Stimulated activated memory B cell treated with anti-CD40 and anti-IgM and Interleukin-4, amounts not matched to agents 10 μg/mL and 1 μg/mL and 100 μg/mL, for 72 hours (primary cell): ENCODE results near the gene SINHCAF.

ENCODE experiments used
- ATAC-seq: fragments of 150-1000 bp; cut with Tn5 transposase; 2 replicates; pipeline ENCODE4 v1.10.0; 2021
- H3K27ac Mint-ChIP-seq: one replicate; pipeline ENCODE4 v1.8.0; 2022; ENCODE audit warnings: mild to moderate bottlenecking, mixed read lengths
- H3K27me3 Mint-ChIP-seq: one replicate; pipeline ENCODE4 v1.8.0; 2022; ENCODE audit warnings: mixed read lengths
- H3K36me3 Mint-ChIP-seq: one replicate; pipeline ENCODE4 v1.8.0; 2022; ENCODE audit warnings: mixed read lengths
- H3K4me1 Mint-ChIP-seq: one replicate; pipeline ENCODE4 v1.8.0; 2022; ENCODE audit warnings: mixed read lengths
- H3K4me3 Mint-ChIP-seq: one replicate; pipeline ENCODE4 v1.8.0; 2022; ENCODE audit warnings: mild to moderate bottlenecking, moderate library complexity, mixed read lengths
- H3K9me3 Mint-ChIP-seq: one replicate; pipeline ENCODE4 v1.8.0; 2022; ENCODE audit warnings: mixed read lengths

The SINHCAF gene

GRCh38 chr12:31301311-31301710, 24.6 kb downstream of the SINHCAF start:
- Mint-ChIP-seq H3K4me3 (no peak overlapping the region), H3K27me3 (no peaks in the 10 kb centered on the region), H3K27ac (peak overlapping the region; percentile 66), H3K4me1 (peaks cover 91% of the 10 kb centered on the region), H3K9me3 (no peaks in the 10 kb centered on the region), H3K36me3 (peaks cover 56% of the 10 kb centered on the region)
- ATAC-seq: no peak

GRCh38 chr12:31300783-31301182, 25.2 kb downstream of the SINHCAF start:
- Mint-ChIP-seq H3K27ac (peak overlapping the region; percentile 66), H3K27me3 (no peaks in the 10 kb centered on the region), H3K9me3 (no peaks in the 10 kb centered on the region), H3K4me3 (peak overlapping the region; percentile 41), H3K36me3 (peaks cover 56% of the 10 kb centered on the region), H3K4me1 (peaks cover 85% of the 10 kb centered on the region)
- no peak for ATAC-seq

- H3K4me3 Mint-ChIP-seq: no peak overlapping the region
- H3K27me3 Mint-ChIP-seq: no peaks in the 10 kb centered on the region
- peak overlapping the region; percentile 66 for H3K27ac Mint-ChIP-seq
- H3K4me1 Mint-ChIP-seq: peaks cover 84% of the 10 kb centered on the region
- peaks cover 56% of the 10 kb centered on the region for H3K36me3 Mint-ChIP-seq
- no peaks in the 10 kb centered on the region for H3K9me3 Mint-ChIP-seq
- no peak for ATAC-seq
These were observed 25.6 kb downstream of the SINHCAF start for GRCh38 chr12:31300341-31300740.

- Mint-ChIP-seq H3K27me3 (no peaks in the 10 kb centered on the region), H3K4me1 (peaks cover 71% of the 10 kb centered on the region), H3K4me3 (peak overlapping the region; percentile 61), H3K27ac (peak overlapping the region; percentile 87), H3K36me3 (peaks cover 50% of the 10 kb centered on the region), H3K9me3 (no peaks in the 10 kb centered on the region)
- ATAC-seq: no peak
These were observed 27.0 kb downstream of the SINHCAF start for GRCh38 chr12:31298922-31299321.

- Mint-ChIP-seq H3K27ac (peak overlapping the region; percentile 87), H3K27me3 (no peaks in the 10 kb centered on the region), H3K4me3 (peak overlapping the region; percentile 61), H3K36me3 (peaks cover 48% of the 10 kb centered on the region), H3K4me1 (peaks cover 67% of the 10 kb centered on the region), H3K9me3 (no peaks in the 10 kb centered on the region)
- ATAC-seq: peak; percentile 69
These were observed 27.4 kb downstream of the SINHCAF start for GRCh38 chr12:31298515-31298910.

GRCh38 chr12:31297572-31298514, 28.1 kb downstream of the SINHCAF start:
- Mint-ChIP-seq H3K27me3 (no peaks in the 10 kb centered on the region), H3K4me1 (peaks cover 60% of the 10 kb centered on the region), H3K9me3 (no peaks in the 10 kb centered on the region), H3K36me3 (peaks cover 48% of the 10 kb centered on the region), H3K27ac (peak overlapping the region; percentile 87), H3K4me3 (peak overlapping the region; percentile 61)
- peak; percentile 51 for ATAC-seq

- Mint-ChIP-seq H3K9me3 (no peaks in the 10 kb centered on the region), H3K36me3 (peaks cover 79% of the 10 kb centered on the region), H3K4me1 (no peaks in the 10 kb centered on the region), H3K27ac (no peak overlapping the region), H3K4me3 (no peak overlapping the region), H3K27me3 (no peaks in the 10 kb centered on the region)
- ATAC-seq: no peak
These were observed 36.5 kb downstream of the SINHCAF start for GRCh38 chr12:31289441-31289840.

- H3K4me3 Mint-ChIP-seq: no peak overlapping the region
- H3K27me3 Mint-ChIP-seq: no peaks in the 10 kb centered on the region
- no peaks in the 10 kb centered on the region for H3K4me1 Mint-ChIP-seq
- H3K9me3 Mint-ChIP-seq: no peaks in the 10 kb centered on the region
- peak overlapping the region; percentile 54 for H3K27ac Mint-ChIP-seq
- H3K36me3 Mint-ChIP-seq: peaks cover 83% of the 10 kb centered on the region
- no peak for ATAC-seq
These were observed 37.6 kb downstream of the SINHCAF start for GRCh38 chr12:31288381-31288780.

GRCh38 chr12:31280183-31280582, 45.8 kb downstream of the SINHCAF start:
- H3K27ac Mint-ChIP-seq: peak overlapping the region; percentile 24
- H3K36me3 Mint-ChIP-seq: peaks cover 65% of the 10 kb centered on the region
- H3K4me3 Mint-ChIP-seq: no peak overlapping the region
- no peaks in the 10 kb centered on the region for H3K4me1 Mint-ChIP-seq
- no peaks in the 10 kb centered on the region for H3K9me3 Mint-ChIP-seq
- H3K27me3 Mint-ChIP-seq: no peaks in the 10 kb centered on the region
- ATAC-seq: no peak

GRCh38 chr12:31279390-31279924, 46.5 kb downstream of the SINHCAF start:
- H3K4me3 Mint-ChIP-seq: no peak overlapping the region
- H3K4me1 Mint-ChIP-seq: no peaks in the 10 kb centered on the region
- H3K27me3 Mint-ChIP-seq: no peaks in the 10 kb centered on the region
- H3K27ac Mint-ChIP-seq: peak overlapping the region; percentile 24
- no peaks in the 10 kb centered on the region for H3K9me3 Mint-ChIP-seq
- peaks cover 65% of the 10 kb centered on the region for H3K36me3 Mint-ChIP-seq
- no peak for ATAC-seq

GRCh38 chr12:31278832-31279231, 47.1 kb downstream of the SINHCAF start:
- H3K27ac Mint-ChIP-seq: no peak overlapping the region
- H3K4me3 Mint-ChIP-seq: no peak overlapping the region
- no peak for ATAC-seq

GRCh38 chr12:31278424-31278823, 47.5 kb downstream of the SINHCAF start:
- Mint-ChIP-seq H3K27ac (no peak overlapping the region), H3K9me3 (no peaks in the 10 kb centered on the region), H3K4me1 (no peaks in the 10 kb centered on the region), H3K4me3 (no peak overlapping the region), H3K27me3 (no peaks in the 10 kb centered on the region), H3K36me3 (peaks cover 56% of the 10 kb centered on the region)
- ATAC-seq: no peak

More at GRCh38 chr12:31278832-31279231, 47.1 kb downstream of the SINHCAF start:
- no peaks in the 10 kb centered on the region for H3K4me1 Mint-ChIP-seq
- no peaks in the 10 kb centered on the region for H3K9me3 Mint-ChIP-seq
- no peaks in the 10 kb centered on the region for H3K27me3 Mint-ChIP-seq
- H3K36me3 Mint-ChIP-seq: peaks cover 60% of the 10 kb centered on the region

GRCh38 chr12:31277081-31277480, 48.9 kb downstream of the SINHCAF start:
- Mint-ChIP-seq H3K9me3 (no peaks in the 10 kb centered on the region), H3K27me3 (no peaks in the 10 kb centered on the region)

GRCh38 chr12:31275491-31275890, 50.5 kb downstream of the SINHCAF start:
- no peaks in the 10 kb centered on the region for H3K9me3 Mint-ChIP-seq
- ATAC-seq: no peak
- H3K4me1 Mint-ChIP-seq: no peaks in the 10 kb centered on the region
- no peaks in the 10 kb centered on the region for H3K27me3 Mint-ChIP-seq
- no peak overlapping the region for H3K27ac Mint-ChIP-seq
- no peak overlapping the region for H3K4me3 Mint-ChIP-seq
- H3K36me3 Mint-ChIP-seq: peaks cover 43% of the 10 kb centered on the region

More at GRCh38 chr12:31277081-31277480, 48.9 kb downstream of the SINHCAF start:
- no peak overlapping the region for H3K4me3 Mint-ChIP-seq
- peak overlapping the region; percentile 15 for H3K27ac Mint-ChIP-seq
- no peaks in the 10 kb centered on the region for H3K4me1 Mint-ChIP-seq
- H3K36me3 Mint-ChIP-seq: peaks cover 47% of the 10 kb centered on the region
- ATAC-seq: no peak

- Mint-ChIP-seq H3K27me3 (no peaks in the 10 kb centered on the region), H3K27ac (no peak overlapping the region), H3K36me3 (peaks cover 42% of the 10 kb centered on the region), H3K9me3 (no peaks in the 10 kb centered on the region), H3K4me3 (no peak overlapping the region), H3K4me1 (no peaks in the 10 kb centered on the region)
- no peak for ATAC-seq
These were observed 51.2 kb downstream of the SINHCAF start for GRCh38 chr12:31274520-31275300.
